CD4-positive, alpha-beta T cell treated with Interferon alpha-2 for 1 hour (primary cell): Measurements from ENCODE around the gene CYP4F8.
"Not testable (repeated sequence)": the region's sequence is repeated elsewhere in the genome, so short reads cannot be mapped to it uniquely, and the experiment has no call there.

ENCODE experiments used
- DNase-seq, 2 donors: peaks; one replicate each; pipeline ENCODE4 v3.0.0-alpha.2; 2020 to 2022

Gene CYP4F8

GRCh38 chr19:15644816-15645215 lies 29.8 kb downstream of the CYP4F8 start:
- DNase-seq = no peak

GRCh38 chr19:15649526-15649925 lies 34.5 kb downstream of the CYP4F8 start:
- DNase-seq = no peak

GRCh38 chr19:15650123-15650522 lies 35.1 kb downstream of the CYP4F8 start:
- DNase-seq = not testable (repeated sequence)

- DNase-seq = no peak
These were observed 36.8 kb downstream of the CYP4F8 start for GRCh38 chr19:15651791-15652190.

GRCh38 chr19:15652559-15653278 lies 37.7 kb downstream of the CYP4F8 start:
- DNase-seq = no peak

GRCh38 chr19:15656467-15656866 lies 41.4 kb downstream of the CYP4F8 start:
- no peak for DNase-seq

- DNase-seq = no peak
These were observed 48.2 kb downstream of the CYP4F8 start for GRCh38 chr19:15663247-15663646.

- DNase-seq = no peak
These were observed 51.2 kb downstream of the CYP4F8 start for GRCh38 chr19:15666186-15666585.

- peak in 1 of 2 donors; percentile 11 for DNase-seq
These were observed 51.9 kb downstream of the CYP4F8 start for GRCh38 chr19:15666883-15667282.

GRCh38 chr19:15669440-15669839 lies 54.4 kb downstream of the CYP4F8 start:
- DNase-seq = no peak

GRCh38 chr19:15669891-15670290 lies 54.9 kb downstream of the CYP4F8 start:
- DNase-seq = no peak

GRCh38 chr19:15671237-15671821 lies 56.3 kb downstream of the CYP4F8 start:
- no peak for DNase-seq

GRCh38 chr19:15671891-15672579 lies 57.0 kb downstream of the CYP4F8 start:
- no peak for DNase-seq

GRCh38 chr19:15672580-15673175 lies 57.7 kb downstream of the CYP4F8 start, which contains the start of gene CYP4F12:
TSS of gene CYP4F12 (plus strand) at chr19:15673087. CDS start at chr19:15673530, 443 bp downstream.
- peak in 1 of 2 donors; percentile 40 for DNase-seq

GRCh38 chr19:15673176-15673654 lies 58.2 kb downstream of the CYP4F8 start:
- no peak for DNase-seq

GRCh38 chr19:15675560-15675959 lies 60.5 kb downstream of the CYP4F8 start:
- DNase-seq = no peak

GRCh38 chr19:15679089-15679488 lies 64.1 kb downstream of the CYP4F8 start:
- DNase-seq = no peak

GRCh38 chr19:15679865-15680264 lies 64.8 kb downstream of the CYP4F8 start:
- DNase-seq = not testable (repeated sequence)
